NCI-H2081 treated with DMSO at 0.1 percent for 48 hours (cell line): ENCODE data around the gene CELSR2.

Experiments used
- DNase-seq: peaks from one replicate; lab custom pipeline; 2025; lab: John Stamatoyannopoulos, UW

Gene CELSR2

GRCh38 chr1:109306832-109307273, 57.5 kb downstream of the CELSR2 start, which contains the start of gene MYBPHL:
MYBPHL (minus strand) TSS chr1:109307011; CDS start chr1:109306991, 20 bp downstream.
- DNase-seq = no peak

- DNase-seq = peak; percentile 44
These were observed 58.1 kb downstream of the CELSR2 start for GRCh38 chr1:109307274-109308021.

GRCh38 chr1:109309347-109309746, 60.0 kb downstream of the CELSR2 start:
- no peak for DNase-seq

- no peak for DNase-seq
These were observed 62.9 kb downstream of the CELSR2 start for GRCh38 chr1:109312246-109312645.

- no peak for DNase-seq
These were observed 63.8 kb downstream of the CELSR2 start for GRCh38 chr1:109312978-109313775.

- DNase-seq = no peak
These were observed 65.5 kb downstream of the CELSR2 start for GRCh38 chr1:109314795-109315194.

GRCh38 chr1:109315288-109315687, 65.9 kb downstream of the CELSR2 start:
- no peak for DNase-seq

GRCh38 chr1:109316506-109316905, 67.2 kb downstream of the CELSR2 start:
- DNase-seq = no peak

- no peak for DNase-seq
These were observed 69.8 kb downstream of the CELSR2 start for GRCh38 chr1:109319114-109319513.

- no peak for DNase-seq
These were observed 73.6 kb downstream of the CELSR2 start for GRCh38 chr1:109322974-109323373.
